ENCODE measurements around the gene EML4.
A peak's percentile ranks its signal among the peaks of the same experiment; 100 is the strongest.

EML4 gene

GRCh38 chr2:42167458-42167857 is 1.7 kb upstream of the EML4 start:
- no peak overlapping the region for H3K4me3 ChIP-seq (ENCODE audit: low read depth, low read length)
- DNase-seq (ENCODE audit: low read depth): no peak
- no peak for TF ChIP-seq CTCF (IDR thresholded peaks at IDR 0.05; ENCODE audit: control insufficient read depth, extremely low read depth, insufficient read depth)

- no peak overlapping the region for H3K4me3 ChIP-seq (ENCODE audit: low read depth, low read length)
- TF ChIP-seq CTCF (IDR thresholded peaks at IDR 0.05; ENCODE audit: control insufficient read depth, extremely low read depth, insufficient read depth): no peak
- DNase-seq (ENCODE audit: low read depth): no peak
Measured at GRCh38 chr2:42168459-42169099, 574 bp upstream of the EML4 start.

- no peak for DNase-seq (ENCODE audit: low read depth)
- TF ChIP-seq CTCF (IDR thresholded peaks at IDR 0.05; ENCODE audit: control insufficient read depth, extremely low read depth, insufficient read depth): no peak
- peak overlapping the region; percentile 73 for H3K4me3 ChIP-seq (ENCODE audit: low read depth, low read length)
Measured at GRCh38 chr2:42169874-42170521, 845 bp downstream of the EML4 start.

- peak overlapping the region; percentile 73; the same call in 1 of the 2 replicates for H3K4me3 ChIP-seq (ENCODE audit: low read depth, low read length)
- no peak for DNase-seq (ENCODE audit: low read depth)
- TF ChIP-seq CTCF (IDR thresholded peaks at IDR 0.05; ENCODE audit: control insufficient read depth, extremely low read depth, insufficient read depth): no peak
Measured at GRCh38 chr2:42170619-42171395, 1.7 kb downstream of the EML4 start.

GRCh38 chr2:42171396-42171980 is 2.3 kb downstream of the EML4 start:
- TF ChIP-seq CTCF (IDR thresholded peaks at IDR 0.05; ENCODE audit: control insufficient read depth, extremely low read depth, insufficient read depth): no peak
- no peak for DNase-seq (ENCODE audit: low read depth)
- H3K4me3 ChIP-seq (ENCODE audit: low read depth, low read length): no peak overlapping the region

- TF ChIP-seq CTCF (IDR thresholded peaks at IDR 0.05; ENCODE audit: control insufficient read depth, extremely low read depth, insufficient read depth): no peak
- no peak for DNase-seq (ENCODE audit: low read depth)
- H3K4me3 ChIP-seq (ENCODE audit: low read depth, low read length): no peak overlapping the region
Measured at GRCh38 chr2:42172020-42172419, 2.9 kb downstream of the EML4 start.
